MM.1S (cell line): ENCODE results near the gene XPR1.

Experiments
- CTCF ChIP-seq: fragments of 300-600 bp; sonication (generic); IDR thresholded peaks from 2 replicates; pipeline ENCODE4 v1.5.1; 2016; ENCODE audit warnings: antibody characterized with exemption, low read length, mixed read lengths
- EZH2 ChIP-seq: fragments of 300-600 bp; sonication (generic); optimal IDR thresholded peaks from 2 replicates; pipeline ENCODE3; 2017; ENCODE audit warnings: low read depth, mild to moderate bottlenecking, antibody characterized with exemption, low read length, mixed read lengths

GRCh38 chr1:180921891-180922630 is 290.2 kb downstream of the XPR1 start:
- no peak for TF ChIP-seq CTCF
- no peak for TF ChIP-seq EZH2
